H4 (cell line): ENCODE measurements around the gene ERBB4. TPM values are rescaled to one million over a fixed set of nuclear protein-coding genes. Genes with fewer than 3 reads are reported as not detected.

Experiments
- DNase-seq: peaks from one replicate; pipeline ENCODE4 v3.0.0-alpha.2; 2015; ENCODE audit warnings: low spot score
- total RNA-seq: library from RNA; depleted of rRNA; stranded (reverse); fragments of >200 nt; shearing (Covaris generic); gene quantifications from 2 replicates; pipeline ENCODE4 v1.2.3, GENCODE V29; 2014

ERBB4 gene
- total RNA-seq, 1 experiment from 2014 or later, result 0.33 TPM

- no peak for DNase-seq
Observed at GRCh38 chr2:212083492-212083891, 455.1 kb downstream of the ERBB4 start.

GRCh38 chr2:212078103-212078502 lies 460.5 kb downstream of the ERBB4 start:
- no peak for DNase-seq

- no peak for DNase-seq
Observed at GRCh38 chr2:212076456-212076855, 462.1 kb downstream of the ERBB4 start.

GRCh38 chr2:212073360-212073759 lies 465.2 kb downstream of the ERBB4 start:
- DNase-seq, result no peak

- DNase-seq, result no peak
Observed at GRCh38 chr2:212066546-212066945, 472.1 kb downstream of the ERBB4 start.

GRCh38 chr2:212064318-212064717 lies 474.3 kb downstream of the ERBB4 start:
- no peak for DNase-seq

- DNase-seq, result peak; percentile 91
Observed at GRCh38 chr2:212052412-212053159, 486.0 kb downstream of the ERBB4 start.

GRCh38 chr2:212050871-212051270 lies 487.7 kb downstream of the ERBB4 start:
- DNase-seq, result no peak

- peak; percentile 13 for DNase-seq
Observed at GRCh38 chr2:212042562-212042961, 496.0 kb downstream of the ERBB4 start.

- no peak for DNase-seq
Observed at GRCh38 chr2:212037062-212037461, 501.5 kb downstream of the ERBB4 start.

- no peak for DNase-seq
Observed at GRCh38 chr2:212034841-212035585, 503.6 kb downstream of the ERBB4 start.

GRCh38 chr2:212033888-212034287 lies 504.7 kb downstream of the ERBB4 start:
- no peak for DNase-seq

GRCh38 chr2:212032536-212033219 lies 505.9 kb downstream of the ERBB4 start:
- DNase-seq, result peak; percentile 53

GRCh38 chr2:212032032-212032431 lies 506.6 kb downstream of the ERBB4 start:
- DNase-seq, result peak; percentile 84

GRCh38 chr2:212030709-212031108 lies 507.9 kb downstream of the ERBB4 start:
- peak; percentile 28 for DNase-seq

- DNase-seq, result no peak
Observed at GRCh38 chr2:212028798-212029394, 509.7 kb downstream of the ERBB4 start.

GRCh38 chr2:212027681-212028628 lies 510.6 kb downstream of the ERBB4 start:
- DNase-seq, result no peak

- no peak for DNase-seq
Observed at GRCh38 chr2:212024040-212024439, 514.6 kb downstream of the ERBB4 start.

- no peak for DNase-seq
Observed at GRCh38 chr2:212022966-212023365, 515.6 kb downstream of the ERBB4 start.

GRCh38 chr2:212021947-212022346 lies 516.7 kb downstream of the ERBB4 start:
- peak; percentile 24 for DNase-seq

- no peak for DNase-seq
Observed at GRCh38 chr2:212015588-212015987, 523.0 kb downstream of the ERBB4 start.
